GM18870 (cell line): ENCODE measurements around the gene CD68.
"Not testable (repeated sequence)": the region's sequence is repeated elsewhere in the genome, so short reads cannot be mapped to it uniquely, and the experiment has no call there.

ENCODE experiments used
- ATAC-seq: cut with Tn5 transposase; IDR thresholded peaks from one replicate; pipeline ENCODE4 v1.9.1; 2021; ENCODE audit warnings: moderate library complexity; ENCODE audit not compliant: unreplicated experiment

Gene CD68

DNA sequence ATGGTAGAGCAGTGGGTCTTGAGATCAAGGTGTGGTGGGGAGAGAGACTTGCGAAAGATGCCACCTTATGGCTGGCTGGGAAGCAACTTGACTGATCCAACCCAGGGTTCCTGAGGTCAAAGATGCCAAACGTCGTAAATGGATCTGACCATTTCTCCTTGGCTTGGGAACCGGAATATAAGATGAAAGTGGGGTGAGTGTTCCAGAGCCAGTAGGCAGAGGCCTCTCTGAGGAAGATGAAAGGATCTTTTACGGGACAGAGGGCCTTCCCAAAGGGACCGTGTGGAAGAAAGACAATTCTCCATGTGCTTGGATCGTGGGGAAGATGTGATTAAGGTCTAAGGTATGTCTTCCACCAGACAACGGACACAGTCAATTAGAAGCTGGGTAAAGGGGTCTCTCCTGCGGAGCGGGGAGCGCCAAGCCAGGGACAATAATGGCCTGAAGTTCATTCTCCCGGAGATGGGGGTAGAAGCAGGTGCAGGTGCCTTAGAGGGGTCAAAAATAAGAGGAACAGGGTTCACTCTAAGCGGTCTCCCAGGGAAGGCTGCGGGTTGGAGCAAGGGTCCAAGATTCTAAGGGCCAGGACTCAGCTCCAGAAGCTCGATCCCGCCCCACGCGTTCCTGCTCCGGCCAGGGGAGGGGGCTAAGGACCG lies 34.5 kb downstream of the CD68 start:
- no peak for ATAC-seq

GRCh38 chr17:7614425-7615264 lies 35.2 kb downstream of the CD68 start, which contains the start of gene FXR2:
Gene FXR2 (minus strand): TSS chr17:7614897. CDS start chr17:7614532, 365 bp downstream.
- ATAC-seq: peak; percentile 88

DNA sequence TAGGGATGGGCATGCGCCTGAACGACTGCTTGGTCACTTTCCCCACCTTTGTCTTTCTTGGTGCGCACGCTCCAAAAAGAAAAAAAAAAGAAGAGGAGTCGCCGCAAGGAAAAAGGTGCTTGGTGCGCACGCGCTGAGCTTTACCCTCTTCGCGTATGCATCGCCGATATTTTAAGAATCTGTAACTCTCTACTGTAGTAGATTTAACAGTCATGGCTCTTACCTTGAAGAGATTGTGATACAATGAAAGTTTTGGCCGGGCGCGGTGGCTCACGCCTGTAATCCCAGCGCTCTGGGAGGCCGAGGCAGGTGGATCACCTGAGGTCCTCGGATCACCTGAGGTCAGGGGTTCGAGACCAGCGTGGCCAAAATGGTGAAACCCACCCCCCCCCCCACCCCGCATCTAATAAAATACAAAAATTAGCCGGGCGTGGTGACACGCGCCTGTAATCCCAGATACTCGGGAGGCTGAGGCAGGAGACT lies 35.9 kb downstream of the CD68 start:
- ATAC-seq: no peak

DNA sequence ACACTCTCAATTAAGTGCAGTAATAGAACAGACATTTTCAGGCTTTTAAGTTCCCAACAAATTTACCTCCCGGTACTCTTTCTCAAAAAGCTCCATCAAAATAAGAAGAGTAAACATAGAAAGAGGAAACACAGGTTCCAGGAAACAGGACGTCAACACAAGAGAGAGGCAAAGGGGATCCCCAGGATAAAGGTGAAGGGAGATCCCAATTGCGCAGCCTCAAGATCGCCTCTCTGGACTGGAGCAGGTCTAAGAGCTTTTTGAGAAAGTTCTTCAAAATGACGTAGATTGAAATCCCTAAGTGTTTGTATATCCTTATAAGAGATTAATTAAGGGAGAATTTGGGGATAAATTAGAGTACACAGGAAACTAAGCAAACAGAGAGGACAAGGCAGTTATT lies 39.2 kb downstream of the CD68 start:
- no peak for ATAC-seq

GRCh38 chr17:7620835-7621234 lies 41.4 kb downstream of the CD68 start:
- ATAC-seq: no peak

GRCh38 chr17:7623661-7624060 lies 44.2 kb downstream of the CD68 start:
- no peak for ATAC-seq

DNA sequence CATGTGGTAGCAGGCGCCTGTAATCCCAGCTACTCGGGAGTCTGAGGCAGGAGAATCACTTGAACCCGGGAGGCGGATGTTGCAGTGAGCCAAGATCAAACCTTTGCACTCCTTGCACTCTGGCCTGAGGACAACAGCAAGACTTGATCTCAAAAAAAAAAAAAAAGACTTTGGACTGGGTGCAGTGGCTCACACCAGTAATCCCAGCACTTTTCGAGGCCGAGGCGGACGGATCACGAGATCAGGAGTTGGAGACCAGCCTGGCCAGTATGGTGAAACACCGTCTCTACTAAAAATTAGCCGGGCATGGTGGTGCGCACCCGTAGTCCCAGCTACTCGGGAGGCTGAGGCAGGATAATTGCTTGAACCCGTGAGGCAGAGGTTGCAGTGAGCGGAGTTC lies 46.3 kb downstream of the CD68 start:
- not testable (repeated sequence) for ATAC-seq

- ATAC-seq: no peak
Measured at GRCh38 chr17:7626307-7626706, 46.9 kb downstream of the CD68 start.

DNA sequence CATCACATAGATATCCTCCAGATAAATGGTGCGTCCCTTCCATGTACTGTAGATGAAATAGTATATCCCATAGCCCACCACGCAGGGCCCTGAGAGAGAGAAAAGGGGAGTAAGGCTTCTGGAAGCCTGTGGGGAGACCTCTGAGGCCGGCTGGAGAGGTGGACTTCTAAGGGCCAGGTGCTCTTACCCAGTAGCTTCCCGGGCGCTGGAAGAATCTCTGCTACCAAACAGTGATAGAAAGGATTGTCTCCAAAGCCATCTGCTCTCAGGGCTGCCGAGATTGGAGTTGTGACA lies 47.5 kb downstream of the CD68 start:
- no peak for ATAC-seq

DNA sequence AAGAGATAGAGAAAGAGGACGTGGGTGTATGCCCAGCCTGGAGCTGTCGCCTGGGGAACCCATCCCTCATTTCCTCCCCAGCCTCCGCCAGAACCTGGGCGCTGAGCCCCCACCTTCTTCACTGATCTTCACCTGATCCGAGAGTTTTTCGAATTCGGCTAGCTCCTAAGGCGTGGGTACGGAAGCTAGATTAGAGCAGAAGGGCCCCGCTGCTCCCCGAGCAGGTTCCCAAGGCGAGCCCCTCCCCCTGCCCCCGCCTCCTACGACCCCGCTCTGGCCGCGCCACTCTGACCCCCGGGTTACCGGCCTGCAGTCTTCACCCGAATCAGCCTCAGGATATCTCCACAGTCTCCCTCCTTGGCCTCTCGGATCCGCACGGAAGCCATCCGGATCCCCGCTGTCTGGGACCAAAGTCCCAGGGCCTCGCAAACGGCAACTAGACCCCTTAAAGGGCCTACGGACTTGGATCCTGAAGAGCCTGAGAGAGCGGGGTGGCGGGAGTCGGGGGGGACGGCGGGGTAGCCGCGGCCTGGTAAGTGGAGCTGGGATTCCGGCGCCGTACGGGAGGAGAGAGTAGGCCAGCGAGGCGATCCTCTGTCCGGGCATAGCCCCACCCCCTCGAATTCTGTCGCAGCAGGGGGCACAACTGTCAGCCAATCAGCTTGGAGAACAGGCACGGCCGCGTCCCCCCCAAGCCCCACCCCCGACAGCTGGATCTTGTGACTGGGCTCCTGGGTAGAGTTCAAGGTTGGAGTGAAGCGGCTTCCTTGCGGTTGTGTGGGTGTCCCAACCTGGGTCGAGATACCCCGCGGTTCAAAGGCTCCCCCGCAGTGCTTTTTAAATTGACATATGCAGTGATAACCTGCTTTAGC lies 48.0 kb downstream of the CD68 start, which contains the start of gene SAT2:
TSS of gene SAT2 (minus strand) at position 572 of the 872 bp plus-strand sequence. CDS start at position 386, 186 bp downstream.
- peak; percentile 64 for ATAC-seq

DNA sequence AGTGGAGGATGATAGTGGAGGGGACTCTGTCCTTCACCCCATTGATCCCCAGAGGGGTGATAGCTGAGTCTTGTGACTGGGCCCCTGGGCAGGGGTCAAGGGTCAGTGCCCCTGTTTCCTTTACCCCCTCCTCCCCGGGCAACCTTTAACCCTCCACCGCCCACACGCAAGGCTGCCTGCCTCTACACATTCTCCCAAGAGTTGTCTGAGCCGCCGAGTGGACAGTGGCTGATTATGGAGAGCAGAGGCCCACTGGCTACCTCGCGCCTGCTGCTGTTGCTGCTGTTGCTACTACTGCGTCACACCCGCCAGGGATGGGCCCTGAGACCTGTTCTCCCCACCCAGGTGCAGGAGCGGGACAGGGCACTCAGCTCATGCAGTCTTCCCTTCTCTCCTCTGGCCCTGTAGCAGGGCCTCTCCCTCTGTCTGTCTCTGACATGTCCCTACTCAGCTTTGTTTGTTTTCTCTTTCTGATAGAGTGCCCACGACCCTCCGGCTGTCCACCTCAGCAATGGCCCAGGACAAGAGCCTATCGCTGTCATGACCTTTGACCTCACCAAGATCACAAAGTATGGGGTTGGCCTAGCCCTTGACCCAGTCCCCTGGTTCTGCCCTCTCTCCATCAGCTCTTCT lies 50.6 kb downstream of the CD68 start, which contains the start of gene SHBG:
TSS of gene SHBG (plus strand) at position 197 of the 633 bp plus-strand sequence. CDS start at position 235, 38 bp downstream.
- ATAC-seq: no peak
